Prostate gland (tissue), 2 donors: Measurements from ENCODE around the gene CFAP54.

Experiments
- POLR2A ChIP-seq: fragments of 450-650 bp; IDR thresholded peaks from one replicate; pipeline ENCODE4 v1.6.1; 2016; ENCODE audit warnings: antibody characterized with exemption, mild to moderate bottlenecking
- TF ChIP-seq, protein P1 (sequence below), 4 experiments: fragments of 200-600 bp in 2 of 4; fragments of 450-650 bp in 2 of 4; sonication (generic) in 2 of 4; IDR thresholded peaks; 1 replicate in 3 of 4; 2 replicates in 1 of 4; pipeline ENCODE4 v1.5.1; 2016 to 2019; ENCODE audit warnings: antibody characterized with exemption in 4 of 4, mild to moderate bottlenecking in 2 of 4, moderate library complexity in 2 of 4

DNA sequence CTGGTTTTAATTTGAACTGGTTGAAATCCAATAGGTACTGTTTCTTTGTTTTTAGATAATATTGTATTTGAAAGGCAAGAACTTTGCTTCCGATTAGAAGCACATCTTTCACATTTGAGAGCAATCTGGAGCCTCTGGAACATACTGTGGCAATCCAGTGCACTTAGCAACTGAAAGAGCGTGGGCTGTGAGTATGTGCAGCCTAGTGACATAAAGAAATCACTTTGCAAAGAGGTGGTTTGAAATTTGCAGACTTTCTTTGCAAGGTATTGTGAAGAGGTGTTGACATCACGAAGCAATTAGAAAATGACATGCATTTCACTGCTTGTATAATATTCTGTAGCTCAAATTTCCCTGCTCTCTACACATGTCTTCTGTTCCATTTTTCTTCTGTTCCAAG, 23.5 kb upstream of the CFAP54 start:
- TF ChIP-seq, protein P1, sequence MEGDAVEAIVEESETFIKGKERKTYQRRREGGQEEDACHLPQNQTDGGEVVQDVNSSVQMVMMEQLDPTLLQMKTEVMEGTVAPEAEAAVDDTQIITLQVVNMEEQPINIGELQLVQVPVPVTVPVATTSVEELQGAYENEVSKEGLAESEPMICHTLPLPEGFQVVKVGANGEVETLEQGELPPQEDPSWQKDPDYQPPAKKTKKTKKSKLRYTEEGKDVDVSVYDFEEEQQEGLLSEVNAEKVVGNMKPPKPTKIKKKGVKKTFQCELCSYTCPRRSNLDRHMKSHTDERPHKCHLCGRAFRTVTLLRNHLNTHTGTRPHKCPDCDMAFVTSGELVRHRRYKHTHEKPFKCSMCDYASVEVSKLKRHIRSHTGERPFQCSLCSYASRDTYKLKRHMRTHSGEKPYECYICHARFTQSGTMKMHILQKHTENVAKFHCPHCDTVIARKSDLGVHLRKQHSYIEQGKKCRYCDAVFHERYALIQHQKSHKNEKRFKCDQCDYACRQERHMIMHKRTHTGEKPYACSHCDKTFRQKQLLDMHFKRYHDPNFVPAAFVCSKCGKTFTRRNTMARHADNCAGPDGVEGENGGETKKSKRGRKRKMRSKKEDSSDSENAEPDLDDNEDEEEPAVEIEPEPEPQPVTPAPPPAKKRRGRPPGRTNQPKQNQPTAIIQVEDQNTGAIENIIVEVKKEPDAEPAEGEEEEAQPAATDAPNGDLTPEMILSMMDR (IDR thresholded peaks at IDR 0.05), result no peak
- TF ChIP-seq POLR2A, result no peak
